Skin epidermis (tissue), 12 donors: Measurements from ENCODE around the gene BFSP2.
"Not testable (repeated sequence)": the region's sequence is repeated elsewhere in the genome, so short reads cannot be mapped to it uniquely, and the experiment has no call there.

Experiments
- H3K27ac ChIP-seq, 21 experiments: fragments of 200-600 bp; sonication (generic) in 11 of 21; one replicate each; pipeline ENCODE4 v1.5.0; 2020; ENCODE audit warnings: mild to moderate bottlenecking in 3 of 21, inconsistent platforms in 2 of 21, moderate library complexity in 2 of 21
- H3K4me3 ChIP-seq, 7 experiments: fragments of 200-600 bp; sonication (generic) in 2 of 7; one replicate each; pipeline ENCODE4 v1.5.0; 2020; ENCODE audit warnings: inconsistent platforms in 2 of 7, mild to moderate bottlenecking in 2 of 7, moderate library complexity in 1 of 7

BFSP2 gene

DNA sequence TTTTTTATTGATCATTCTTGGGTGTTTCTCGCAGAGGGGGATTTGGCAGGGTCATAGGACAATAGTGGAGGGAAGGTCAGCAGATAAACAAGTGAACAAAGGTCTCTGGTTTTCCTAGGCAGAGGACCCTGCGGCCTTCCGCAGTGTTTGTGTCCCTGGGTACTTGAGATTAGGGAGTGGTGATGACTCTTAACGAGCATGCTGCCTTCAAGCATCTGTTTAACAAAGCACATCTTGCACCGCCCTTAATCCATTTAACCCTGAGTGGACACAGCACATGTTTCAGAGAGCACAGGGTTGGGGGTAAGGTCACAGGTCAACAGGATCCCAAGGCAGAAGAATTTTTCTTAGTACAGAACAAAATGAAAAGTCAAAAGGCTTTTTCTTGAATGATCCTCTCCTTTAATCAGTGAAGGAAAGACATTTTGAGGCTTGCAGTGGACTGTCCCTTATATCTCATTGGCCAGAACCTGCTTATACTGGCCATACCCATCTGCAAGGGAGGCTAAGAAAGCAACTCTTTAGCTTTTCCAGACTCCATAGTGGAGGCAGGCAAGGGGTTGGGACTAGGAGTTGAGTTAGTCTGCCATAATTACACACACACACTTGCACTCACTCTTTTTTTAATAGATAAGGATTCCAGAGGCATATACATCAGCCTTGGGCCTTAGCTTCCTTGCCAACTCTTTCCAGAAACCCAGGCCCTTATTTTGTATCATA, 73.8 kb downstream of the BFSP2 start:
- H3K4me3 ChIP-seq, result not testable (repeated sequence)
- H3K27ac ChIP-seq, result peak overlapping the region in 16 of 21 experiments; percentile 8 to 81 (median 50)

DNA sequence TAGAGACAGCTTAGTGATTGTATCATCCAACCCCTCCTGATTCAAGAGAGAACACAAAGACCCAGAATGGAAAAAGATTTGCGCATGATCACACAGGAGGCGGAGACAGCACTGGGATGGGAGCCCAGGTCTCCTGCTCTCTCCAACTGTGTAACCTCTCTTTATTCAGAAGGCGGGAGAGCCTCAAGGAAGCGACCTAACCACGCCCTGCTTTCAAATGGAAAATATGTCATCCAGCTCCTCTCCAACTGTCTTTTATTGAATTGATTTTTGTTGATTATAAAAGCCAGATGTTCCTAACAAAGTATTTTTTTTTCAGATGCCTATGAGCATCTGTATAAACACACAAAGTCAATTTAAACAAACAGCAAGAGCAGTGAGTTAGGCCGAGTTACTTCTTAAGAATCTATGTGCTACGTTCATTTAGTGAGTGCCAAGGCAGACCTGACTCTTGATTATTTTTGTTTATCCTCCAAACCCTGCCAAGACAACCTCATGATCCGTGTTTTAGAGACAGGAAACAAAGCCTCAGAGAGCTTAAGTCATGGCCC, 74.5 kb downstream of the BFSP2 start:
- no peak overlapping the region for H3K4me3 ChIP-seq

DNA sequence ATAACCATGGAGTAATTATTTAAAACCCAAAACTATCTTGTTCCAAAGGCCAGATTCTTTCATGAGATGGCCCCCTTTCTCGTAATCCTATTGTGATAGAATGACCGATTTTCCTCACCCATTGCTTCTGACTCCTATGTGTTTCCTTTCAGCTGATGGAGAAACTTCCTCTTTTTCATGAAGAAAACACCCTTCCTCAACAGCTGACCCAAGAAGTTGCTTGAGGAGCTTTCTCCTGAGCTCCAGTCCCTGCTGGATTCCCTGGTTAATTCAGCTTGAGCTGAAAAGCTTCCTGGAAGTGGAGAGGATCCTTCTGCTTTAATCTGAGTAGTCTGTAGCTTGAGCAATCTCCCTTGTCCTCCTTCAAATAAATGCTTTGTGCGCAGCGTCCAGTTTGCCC, 75.0 kb downstream of the BFSP2 start:
- H3K4me3 ChIP-seq, result no peak overlapping the region
- peak overlapping the region in 19 of 21 experiments; percentile 8 to 81 (median 61) for H3K27ac ChIP-seq

More for the DNA sequence above, 74.5 kb downstream of the BFSP2 start:
- peak overlapping the region in 20 of 21 experiments; percentile 8 to 81 (median 58) for H3K27ac ChIP-seq

DNA sequence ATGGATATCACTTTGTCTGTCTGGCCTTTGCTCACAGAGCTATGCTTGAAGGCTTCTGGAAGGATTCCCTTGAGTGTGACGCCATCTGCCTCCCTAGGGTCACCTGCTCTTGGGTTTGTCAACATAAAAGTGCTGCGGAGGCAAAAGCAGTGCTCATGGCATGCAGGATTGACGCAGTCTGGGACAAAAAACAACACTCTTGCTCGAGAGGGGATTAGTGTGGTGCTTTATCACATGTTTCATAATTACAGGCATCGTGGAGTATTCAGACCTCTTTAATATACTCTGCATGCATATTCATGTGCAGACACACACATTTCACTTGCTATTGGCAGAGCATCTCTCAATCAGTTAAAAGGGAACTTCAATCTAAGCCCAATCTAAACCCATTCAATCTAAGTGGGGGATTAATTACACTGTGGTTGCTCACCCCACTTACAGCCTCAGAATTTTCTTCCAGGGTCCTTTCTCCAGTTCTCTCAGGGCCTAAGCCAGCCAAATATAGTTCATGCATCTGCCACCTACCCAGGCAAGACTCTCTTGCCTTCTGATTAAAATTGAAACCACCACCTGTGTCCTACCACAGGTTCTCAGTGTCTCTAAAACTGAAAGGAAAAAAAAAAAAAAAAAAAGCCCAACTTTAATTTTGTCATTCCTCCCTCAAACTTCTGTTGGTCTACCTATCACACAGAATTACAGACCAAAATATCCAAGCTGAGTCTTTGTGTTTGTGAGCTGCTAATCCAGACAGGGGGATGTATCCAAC, 75.6 kb downstream of the BFSP2 start:
- peak overlapping the region in 16 of 21 experiments; percentile 13 to 81 (median 64) for H3K27ac ChIP-seq
- no peak overlapping the region for H3K4me3 ChIP-seq

DNA sequence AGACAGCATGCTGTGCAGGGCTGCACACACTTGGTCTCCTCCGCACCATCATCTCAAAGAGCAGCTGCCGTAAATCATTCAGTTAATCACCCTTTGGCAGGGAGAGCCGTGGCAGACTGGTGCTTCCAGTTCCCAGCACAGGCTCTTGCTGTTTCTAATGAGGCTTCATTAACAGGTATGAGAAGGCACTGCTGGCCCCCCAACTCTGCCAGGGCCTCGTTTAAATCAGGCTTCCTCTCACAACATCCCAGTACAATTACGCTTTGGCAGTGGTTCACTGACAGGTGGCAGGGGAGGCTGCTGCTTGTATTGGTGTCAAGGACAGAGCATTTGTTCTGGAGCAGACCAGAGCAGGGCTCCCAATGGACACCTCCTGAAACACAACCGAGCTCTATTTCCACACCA, 77.1 kb downstream of the BFSP2 start:
- peak overlapping the region in 5 of 21 experiments; percentile 8 to 56 (median 40) for H3K27ac ChIP-seq
- H3K4me3 ChIP-seq, result no peak overlapping the region

DNA sequence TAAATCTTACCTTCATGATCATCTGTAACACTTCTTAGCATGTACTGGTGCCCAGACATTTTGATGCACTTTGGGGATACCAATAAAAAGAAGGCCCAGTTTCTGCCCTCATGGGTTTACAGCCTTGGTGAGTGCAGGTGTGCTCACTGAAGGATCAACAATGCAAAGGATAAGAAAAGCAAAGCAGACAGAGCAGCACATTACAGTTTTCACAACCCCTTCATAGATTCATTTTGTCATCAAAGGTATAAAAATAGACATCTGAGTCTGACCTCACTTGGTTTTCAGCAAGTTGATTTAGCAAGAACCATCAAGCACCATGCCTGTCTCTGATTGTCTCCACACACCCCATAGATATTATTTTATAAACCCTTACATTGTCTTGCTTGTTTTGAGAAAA, 77.6 kb downstream of the BFSP2 start:
- Histone ChIP-seq H3K4me3 (no peak overlapping the region), H3K27ac (peak overlapping the region in 2 of 21 experiments; percentile 49 to 56)

DNA sequence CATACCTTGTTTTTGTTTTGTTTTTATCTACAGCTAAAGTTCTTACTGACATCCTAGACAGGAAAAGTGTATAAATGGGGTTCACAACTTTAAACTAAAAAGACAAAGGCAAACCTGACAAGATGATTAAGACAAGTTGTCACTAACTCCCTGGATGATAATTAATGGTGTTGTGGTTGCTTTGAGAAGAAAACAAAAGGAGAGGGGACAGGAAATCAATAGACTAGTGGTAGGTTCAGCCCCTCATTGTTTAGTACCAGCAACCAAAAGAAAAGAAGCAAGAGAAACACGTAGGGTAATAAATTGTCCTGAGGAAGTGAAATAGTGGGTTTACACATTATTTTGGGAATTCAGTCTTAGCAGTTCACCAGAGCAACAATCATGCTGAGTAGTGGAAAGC, 78.8 kb downstream of the BFSP2 start:
- Histone ChIP-seq H3K4me3 (no peak overlapping the region), H3K27ac (no peak overlapping the region)

DNA sequence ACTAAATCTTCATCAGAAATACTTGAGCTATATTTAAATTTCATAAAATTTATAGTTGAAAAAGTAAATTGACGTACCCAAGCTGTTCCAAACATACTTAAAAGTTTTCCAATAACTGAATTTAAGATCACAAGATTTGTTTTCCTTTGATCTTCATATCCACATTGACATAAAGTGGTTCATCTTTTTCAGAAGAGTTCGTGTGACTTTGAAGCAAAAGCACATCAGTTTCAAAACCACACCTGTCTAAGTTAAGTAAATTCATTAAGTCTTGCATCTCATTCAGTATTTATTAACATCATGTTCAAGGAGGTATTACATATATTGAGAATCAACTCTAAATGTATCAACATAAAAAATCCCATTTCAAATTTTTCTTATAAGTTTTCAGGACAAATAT, 79.5 kb downstream of the BFSP2 start:
- H3K4me3 ChIP-seq, result no peak overlapping the region
- H3K27ac ChIP-seq, result no peak overlapping the region

DNA sequence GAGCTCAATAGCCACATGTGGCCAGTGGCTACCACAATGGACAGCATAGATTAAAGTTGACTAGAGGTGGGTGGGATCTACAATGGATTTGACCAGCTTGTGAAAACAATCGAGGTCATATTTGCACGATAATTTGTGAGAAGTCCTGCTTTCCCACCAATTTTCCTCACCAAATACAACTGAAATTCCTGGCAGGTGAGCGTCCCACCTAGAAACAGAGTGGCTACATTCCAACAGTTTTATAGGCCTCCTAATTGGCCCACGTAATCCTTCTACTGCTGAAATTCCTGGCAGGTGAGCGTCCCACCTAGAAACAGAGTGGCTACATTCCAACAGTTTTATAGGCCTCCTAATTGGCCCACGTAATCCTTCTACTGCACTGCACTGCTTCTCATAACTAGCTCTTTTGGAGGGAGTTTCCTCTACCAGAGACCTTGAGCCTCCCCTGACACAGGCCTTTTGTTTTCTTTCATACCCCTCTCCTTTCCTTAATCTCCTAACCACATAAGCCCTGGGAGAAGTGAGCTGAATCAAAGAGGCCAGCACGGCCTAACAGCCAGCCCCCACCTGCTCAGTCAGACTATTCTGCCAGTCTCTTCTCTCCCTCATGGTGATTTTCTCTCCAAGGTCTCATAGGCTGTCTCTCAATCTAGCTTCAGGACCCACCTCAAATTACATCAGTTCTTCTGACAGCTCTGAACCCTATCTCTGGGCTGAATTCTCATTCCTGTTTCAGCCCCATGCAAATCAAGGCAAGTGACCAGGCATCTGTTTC, 80.2 kb downstream of the BFSP2 start:
- Histone ChIP-seq H3K27ac (peak overlapping the region in 2 of 21 experiments; percentile 44 to 73), H3K4me3 (no peak overlapping the region)

DNA sequence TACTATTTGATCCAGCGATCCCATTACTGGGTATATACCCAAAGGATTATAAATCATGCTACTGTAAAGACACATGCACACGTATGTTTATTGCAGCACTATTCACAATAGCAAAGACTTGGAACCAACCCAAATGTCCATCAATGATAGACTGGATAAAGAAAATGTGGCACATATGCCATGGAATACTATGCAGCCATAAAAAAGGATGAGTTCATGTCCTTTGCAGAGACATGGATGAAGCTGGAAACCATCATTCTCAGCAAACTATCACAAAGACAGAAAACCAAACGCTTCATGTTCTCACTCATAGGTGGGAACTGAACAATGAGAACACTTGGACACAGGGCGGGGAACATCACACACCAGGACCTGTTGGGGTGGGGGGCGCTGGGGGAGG, 82.6 kb downstream of the BFSP2 start:
- not testable (repeated sequence) for H3K4me3 ChIP-seq, H3K27ac ChIP-seq

DNA sequence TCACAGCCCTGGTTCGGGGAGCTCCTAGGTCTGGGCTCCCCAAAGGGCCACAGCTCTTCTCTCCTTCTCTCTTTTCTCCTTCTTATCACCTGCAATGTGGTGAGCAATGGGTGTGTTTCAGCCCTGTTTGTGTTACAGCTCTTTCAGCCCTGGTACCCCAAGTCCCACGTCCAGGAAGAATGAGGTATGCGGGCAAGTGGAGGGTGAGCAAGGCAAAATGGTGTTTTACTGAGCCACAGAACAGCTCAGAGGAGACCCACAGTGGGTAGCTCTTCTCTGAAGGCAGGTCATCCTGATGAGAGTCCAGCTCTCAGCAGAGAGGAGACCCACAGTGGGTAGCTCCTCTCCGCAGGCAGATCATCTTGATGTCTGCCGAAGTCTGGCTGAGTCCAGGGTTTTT, 86.8 kb downstream of the BFSP2 start:
- no peak overlapping the region for H3K4me3 ChIP-seq
- H3K27ac ChIP-seq, result no peak overlapping the region

DNA sequence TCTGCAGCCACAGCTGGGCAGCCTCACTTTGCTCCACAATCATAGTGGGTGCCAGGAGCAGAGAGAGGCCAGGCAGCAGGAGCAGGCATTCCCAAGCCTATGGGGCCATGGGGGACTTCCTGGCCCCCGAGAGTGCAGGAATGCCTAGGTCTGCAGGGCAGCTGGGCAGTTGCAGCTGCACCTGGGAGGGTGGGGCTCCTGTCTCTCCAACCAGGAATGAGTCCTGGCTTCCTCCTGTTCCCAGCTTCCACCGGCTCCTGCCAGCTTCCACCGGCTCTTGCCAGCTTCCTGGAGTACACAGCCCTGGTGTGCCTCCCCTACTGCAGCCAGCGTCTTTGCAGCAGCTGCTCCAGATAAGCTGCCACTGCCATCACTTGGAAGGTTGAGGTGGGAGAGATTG, 87.3 kb downstream of the BFSP2 start:
- Histone ChIP-seq H3K27ac (no peak overlapping the region), H3K4me3 (no peak overlapping the region)

DNA sequence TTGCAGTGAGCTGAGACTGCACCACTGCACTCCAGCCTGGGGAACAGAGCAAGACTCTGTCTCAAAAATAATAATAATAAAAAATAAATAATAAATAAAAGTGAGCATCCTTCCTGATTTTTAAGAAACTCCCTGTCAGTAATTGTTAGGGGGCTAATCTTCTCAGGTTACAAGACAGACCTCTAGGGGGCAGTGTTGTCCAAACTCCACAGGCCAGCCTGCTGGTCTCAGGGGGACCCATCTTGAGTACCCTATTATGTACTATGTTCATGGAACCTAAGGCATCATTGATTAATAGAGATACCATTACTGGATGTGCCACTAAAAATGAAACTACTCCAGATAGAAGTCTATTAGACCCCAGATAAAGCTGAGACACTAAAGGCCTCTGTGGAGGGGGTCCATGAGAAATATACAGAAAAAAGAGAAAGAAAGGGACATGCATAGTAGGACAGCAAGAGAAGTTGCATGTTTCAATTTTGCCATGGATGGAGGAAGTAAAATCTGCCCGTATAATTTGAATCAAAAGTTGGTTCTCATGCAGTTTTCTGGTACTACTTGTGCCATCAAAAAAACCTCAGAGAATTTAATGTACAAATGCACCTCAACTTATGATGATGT, 88.2 kb downstream of the BFSP2 start:
- Histone ChIP-seq H3K4me3 (no peak overlapping the region), H3K27ac (no peak overlapping the region)

DNA sequence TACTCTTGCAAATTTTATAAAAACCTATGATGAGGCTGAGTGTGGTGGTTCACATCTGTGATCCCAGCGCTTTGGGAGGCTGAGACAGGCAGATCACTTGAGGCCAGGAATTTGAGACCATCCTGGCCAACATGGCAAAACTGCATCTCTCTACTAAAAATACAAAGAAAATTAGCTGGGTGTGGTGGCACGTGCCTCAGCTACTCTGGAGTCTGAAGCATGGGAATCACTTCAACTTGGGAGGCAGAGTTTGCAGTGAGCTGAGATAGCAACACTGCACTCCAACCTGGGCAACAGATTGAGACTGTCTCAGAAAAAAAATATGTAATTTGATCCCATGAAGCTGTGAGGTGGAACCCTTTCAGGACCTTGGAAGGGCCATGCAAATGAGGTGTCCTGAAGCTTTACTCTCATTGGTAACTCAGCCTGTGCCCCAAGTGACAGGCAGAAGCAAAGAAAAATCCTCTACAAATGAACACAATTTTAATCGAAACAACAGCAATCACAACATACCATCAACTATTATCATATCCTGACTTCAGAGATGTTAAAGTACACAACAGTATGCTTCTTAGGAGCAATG, 89.0 kb downstream of the BFSP2 start:
- H3K27ac ChIP-seq, result peak overlapping the region in 2 of 21 experiments; percentile 11 to 48
- no peak overlapping the region for H3K4me3 ChIP-seq

DNA sequence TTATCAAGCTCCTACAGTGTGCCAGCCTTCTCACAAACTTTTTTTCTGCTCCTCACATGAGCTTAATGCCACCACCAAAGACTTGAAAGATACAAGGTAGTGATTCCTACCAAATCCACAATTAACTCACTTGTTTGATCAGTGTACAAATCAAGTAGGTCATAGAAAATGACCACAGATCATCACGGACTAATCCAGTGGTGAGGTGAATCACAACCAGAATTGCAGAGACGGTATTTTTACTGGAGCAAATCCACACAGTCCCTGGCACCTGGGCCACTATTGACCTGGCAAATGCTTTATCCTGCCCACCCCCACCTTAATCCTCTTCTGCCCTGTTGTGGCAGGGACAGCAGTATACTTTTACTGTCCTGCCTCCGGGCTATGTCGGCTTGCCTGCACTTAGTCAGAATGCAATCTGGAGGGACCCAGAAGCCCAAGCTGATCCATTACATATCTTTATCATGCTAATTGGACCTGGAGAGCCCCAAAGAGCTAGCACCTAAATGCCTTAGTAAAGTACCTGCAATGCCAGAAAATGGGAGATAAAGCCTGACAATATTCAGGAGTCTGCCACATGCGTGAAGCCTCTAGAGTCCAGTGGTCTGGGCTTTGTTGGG, 89.7 kb downstream of the BFSP2 start:
- peak overlapping the region in 4 of 21 experiments; percentile 11 to 62 (median 36) for H3K27ac ChIP-seq
- no peak overlapping the region for H3K4me3 ChIP-seq

DNA sequence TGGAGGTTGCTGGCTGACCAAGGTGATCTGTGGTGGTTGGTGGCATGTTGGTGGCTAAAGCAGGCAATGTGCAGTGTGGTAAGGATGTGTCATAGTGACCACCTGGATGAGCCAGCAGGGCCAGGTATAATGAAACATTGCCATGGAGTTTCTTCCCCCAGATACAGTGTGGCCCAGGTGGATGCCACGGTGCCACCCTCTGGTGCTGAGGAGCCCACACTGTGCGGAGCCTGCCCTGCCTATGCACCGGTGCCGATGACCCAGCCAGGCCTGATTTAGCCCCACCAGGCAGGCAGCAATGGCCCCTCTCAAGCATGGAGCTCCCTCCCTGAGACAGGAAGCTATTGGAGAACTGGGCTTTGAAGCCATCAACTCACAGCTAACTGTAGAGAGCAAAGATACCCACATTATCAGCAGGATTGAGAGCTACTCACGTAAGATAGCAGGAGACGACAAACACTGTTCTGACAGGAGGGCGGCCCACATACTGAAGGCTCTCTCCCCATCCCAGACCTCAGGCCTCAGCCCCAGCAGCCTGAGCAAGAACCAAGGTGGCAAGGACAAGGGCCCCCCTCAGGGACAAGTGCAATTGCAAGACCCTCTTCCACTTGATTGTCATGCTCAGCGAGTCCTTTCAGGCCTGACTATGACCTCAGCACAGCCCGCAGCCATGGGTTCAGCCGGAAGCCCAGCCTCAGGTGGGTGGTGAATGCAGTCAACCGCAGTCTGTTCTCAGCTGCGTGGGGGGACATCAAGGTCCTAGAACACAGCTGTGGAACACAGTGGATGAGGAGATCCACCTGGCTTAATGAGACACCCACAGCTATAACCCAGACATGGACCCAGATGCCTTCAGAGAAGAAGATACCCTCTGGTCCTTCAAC, 90.9 kb downstream of the BFSP2 start:
- no peak overlapping the region for H3K4me3 ChIP-seq
- peak overlapping the region in 5 of 21 experiments; percentile 7 to 73 (median 62) for H3K27ac ChIP-seq

DNA sequence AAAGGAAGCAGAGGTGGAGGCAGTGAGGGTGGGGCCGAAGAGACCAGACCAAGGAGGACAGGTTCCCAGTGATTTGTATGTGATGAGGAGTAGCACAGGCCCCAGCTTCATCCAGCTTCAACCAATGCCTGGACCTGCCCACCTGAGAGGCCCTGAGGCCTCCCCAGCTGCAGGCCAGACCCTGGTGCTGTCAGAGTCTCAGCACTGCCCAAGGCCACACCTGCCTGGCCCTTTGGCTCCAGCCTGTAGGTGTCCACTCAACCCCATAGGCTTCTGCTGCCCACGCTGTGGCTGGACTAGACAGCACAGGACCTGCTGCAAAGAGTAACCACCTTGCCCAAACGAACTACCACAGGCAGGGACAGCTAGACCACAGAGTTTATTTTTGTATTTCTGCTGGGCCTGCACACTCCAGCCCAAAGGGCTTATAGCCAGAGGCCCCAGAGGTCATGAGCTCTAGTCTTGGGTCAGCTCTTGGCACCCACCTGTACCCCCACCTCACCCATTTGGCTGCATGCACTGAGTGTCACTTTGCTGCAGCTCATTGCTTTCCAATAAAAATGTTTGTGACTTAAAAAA, 91.7 kb downstream of the BFSP2 start:
- peak overlapping the region in 6 of 21 experiments; percentile 22 to 73 (median 54) for H3K27ac ChIP-seq

More for the DNA sequence above, 91.7 kb downstream of the BFSP2 start:
- H3K4me3 ChIP-seq, result no peak overlapping the region
